ENCODE measurements around the gene LINC01488.
A peak's percentile ranks its signal among the peaks of the same experiment; 100 is the strongest.

Gene LINC01488

GRCh38 chr11:69463995-69464960, 17.2 kb upstream of the LINC01488 start:
- no peak for DNase-seq (ENCODE audit: low read depth in 2 of 2)

- DNase-seq (ENCODE audit: low read depth in 2 of 2), result no peak
These were observed 16.0 kb upstream of the LINC01488 start for GRCh38 chr11:69465236-69466000.

- no peak for DNase-seq (ENCODE audit: low read depth in 2 of 2)
These were observed 15.4 kb upstream of the LINC01488 start for GRCh38 chr11:69466039-69466438.

DNA sequence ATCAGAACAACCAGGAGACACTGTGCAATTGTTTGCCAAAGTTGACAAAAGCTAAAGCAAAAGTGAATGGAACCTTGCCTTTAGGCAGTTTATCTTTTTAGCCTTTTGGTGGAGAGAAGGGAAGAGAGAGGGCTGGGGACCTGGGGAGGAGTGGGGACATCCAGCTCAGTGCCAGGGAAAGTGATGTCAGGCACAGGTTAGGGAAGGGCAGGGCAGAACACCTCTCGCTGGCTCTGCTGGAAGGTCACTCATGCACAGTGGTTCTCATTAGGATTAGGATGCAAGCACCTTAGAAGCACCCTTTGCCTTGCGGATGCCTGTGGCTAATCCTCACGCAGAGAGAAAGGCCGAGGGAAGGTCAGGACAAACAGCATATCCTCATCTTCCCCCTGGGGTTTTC, 14.3 kb upstream of the LINC01488 start:
- DNase-seq (ENCODE audit: low read depth in 2 of 2), result no peak

DNA sequence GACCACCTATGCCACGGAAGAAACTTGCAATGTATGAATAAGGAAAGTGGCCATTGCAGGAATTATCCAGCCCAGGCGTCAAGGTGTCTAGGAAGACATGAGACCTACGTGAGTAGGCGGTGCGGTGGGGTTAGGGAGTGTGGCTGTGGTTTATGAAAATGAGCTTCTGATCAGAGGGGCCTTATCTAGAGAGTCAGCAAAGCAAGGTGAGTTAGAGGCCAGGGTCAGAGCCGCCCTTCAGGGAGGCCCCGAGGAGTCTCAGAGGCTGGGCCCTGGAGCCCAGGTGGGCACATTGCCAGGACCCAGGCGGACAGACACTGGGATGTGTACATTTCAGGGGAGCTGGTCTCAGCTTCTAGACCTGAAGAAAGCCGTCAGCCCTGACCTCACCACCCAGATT, 13.8 kb upstream of the LINC01488 start:
- no peak for DNase-seq (ENCODE audit: low read depth in 2 of 2)

DNA sequence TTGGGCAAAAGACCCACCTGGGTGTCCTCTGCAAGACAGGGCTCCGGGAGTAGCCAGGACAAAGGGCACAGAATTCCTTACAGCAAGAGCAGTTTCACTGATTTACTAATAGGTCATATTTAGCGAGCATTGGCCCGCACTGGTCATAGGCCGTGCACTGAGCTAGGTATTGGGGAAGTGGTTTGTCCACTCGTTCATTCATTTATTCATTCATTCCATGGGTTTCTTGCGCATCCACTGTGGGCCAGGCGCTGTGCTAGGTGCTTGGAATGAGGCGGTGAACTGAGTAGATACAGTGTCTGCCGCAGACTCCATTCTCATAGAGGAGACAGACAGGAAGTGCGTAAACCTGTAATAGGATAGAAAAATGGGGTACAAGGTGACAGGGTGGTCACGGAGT, 13.2 kb upstream of the LINC01488 start:
- DNase-seq (ENCODE audit: low read depth in 2 of 2), result no peak

DNA sequence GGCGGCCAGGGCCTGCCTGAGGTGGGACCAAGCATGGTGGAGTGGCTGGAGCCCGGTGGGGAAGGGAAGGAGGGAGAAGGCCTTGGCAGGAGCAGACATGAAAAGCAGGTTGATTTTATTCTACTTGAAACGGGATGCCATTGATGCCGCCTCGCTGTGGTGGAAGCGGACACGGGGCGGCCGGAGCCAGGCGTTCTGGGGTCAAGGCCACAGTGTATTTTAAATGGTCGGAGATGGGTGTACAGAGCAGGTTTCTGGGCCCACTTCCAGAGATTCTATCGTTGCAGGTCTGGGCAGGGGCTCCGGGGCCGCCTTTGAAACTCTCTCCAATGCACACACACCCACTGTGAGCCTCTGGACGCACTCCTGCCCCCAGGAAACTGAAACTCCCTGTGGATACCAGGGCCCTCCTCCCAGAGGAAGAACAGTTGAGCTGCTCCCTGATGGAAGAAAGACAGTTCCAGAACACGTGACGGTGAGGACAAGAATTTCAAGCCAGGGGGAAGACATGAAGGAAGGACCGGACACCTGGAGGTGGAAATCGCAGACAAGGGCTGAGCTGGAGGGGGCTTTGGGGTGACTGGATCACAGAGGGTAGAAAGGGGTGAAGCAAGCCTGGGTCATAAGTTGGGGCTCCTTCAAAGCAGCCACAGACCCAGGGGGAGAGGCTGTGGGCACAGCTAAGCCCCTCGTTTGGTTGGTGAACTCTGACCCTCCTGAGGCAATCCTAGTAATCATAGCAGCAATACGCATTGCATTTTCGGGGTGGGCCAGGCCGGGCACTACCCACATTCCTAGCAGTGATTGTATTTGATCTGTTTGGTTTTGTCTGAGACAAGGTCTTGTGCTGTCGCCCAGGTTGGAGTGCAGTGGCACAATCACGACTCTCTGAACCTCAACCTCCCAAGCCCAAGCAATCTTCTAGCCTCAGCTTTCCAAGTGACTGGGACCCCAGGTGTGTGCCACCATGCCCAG, 12.3 kb upstream of the LINC01488 start:
- DNase-seq (ENCODE audit: low read depth in 2 of 2), result no peak

GRCh38 chr11:69470301-69470700, 11.2 kb upstream of the LINC01488 start:
- no peak for DNase-seq (ENCODE audit: low read depth in 2 of 2)

DNA sequence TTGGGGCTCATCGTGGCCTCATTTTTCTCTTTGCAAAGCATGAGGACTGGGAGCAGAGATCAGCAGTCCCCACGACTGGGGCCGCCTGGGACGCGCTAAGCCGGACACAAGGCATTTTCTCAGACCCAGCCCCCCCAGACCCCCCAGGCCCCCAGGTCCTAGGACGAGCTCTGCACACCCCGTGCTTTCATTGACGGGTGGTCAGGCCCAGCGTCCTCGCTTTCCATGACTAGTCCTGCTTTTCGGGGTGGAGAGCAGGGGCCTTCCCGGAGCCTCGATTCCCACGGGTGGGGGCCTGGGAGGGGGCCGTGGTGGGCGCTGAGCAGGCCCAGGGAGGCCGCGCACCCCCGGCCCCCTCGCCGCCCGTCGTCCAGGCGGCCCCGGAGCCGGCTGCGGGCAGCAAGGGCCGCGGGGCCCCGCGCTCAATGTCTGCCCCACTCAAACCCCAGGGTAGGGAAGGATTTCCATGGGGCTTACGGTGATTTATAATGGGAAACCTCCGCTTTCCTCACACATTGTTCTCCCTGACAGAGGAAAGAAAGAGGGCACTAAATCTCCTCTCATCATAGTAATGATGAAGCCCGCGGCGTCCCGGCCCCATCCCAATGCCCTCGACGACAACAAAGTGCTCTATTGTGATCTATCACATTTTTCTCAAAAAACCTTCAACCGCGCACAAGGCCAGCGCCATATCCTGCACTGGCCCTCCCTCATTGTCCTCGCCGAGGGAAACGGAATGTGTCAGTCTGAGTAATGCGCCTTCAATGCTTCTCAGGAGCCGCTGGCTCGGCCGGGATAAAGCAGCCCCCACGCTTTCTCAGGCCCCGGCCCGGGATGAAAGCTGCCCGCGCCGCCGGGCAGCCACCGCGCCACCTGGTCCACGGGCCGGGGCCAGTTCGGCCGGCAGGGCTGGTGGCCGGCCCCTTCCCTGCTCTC, 10.4 kb upstream of the LINC01488 start:
- DNase-seq (ENCODE audit: low read depth in 2 of 2), result peak; percentile 24 to 33

DNA sequence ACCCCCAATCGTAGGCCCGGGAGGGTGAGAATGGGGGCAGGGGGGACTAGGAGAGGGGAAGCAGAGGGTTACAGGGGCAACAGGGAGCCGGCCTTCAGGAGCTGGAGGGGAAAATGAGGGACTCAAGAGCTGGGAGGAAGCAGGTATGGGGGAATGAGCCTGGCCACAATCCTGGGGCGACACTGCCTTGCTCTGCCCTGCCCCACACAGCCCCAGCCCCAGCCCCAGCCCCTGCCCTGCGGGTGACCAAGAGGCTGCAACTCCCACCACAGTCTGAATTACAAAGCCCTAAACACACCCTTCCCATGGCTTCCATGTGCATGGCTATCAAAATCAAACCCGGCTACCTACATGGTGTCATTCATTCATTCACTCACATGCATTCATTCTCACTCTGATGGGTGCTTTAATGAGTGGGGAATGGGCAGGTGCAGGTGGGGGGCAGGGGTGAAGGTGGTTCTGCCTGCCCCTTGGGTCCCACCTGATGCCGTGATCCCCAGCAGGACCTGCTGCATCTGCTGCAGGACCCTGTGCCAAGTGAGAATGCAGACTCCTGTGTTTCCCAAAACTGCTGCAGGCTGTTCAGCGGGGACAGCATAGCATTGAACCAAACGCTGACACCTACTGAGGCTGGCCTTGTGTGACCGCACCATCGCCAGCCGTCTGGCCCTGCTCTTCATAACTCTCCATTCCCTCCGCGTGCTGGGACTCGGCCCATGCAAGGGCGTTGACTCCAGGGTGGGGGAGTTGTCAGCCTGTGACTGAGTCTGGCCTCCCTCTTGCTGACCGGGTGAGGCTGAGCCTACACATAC, 9.5 kb upstream of the LINC01488 start:
- DNase-seq (ENCODE audit: low read depth in 2 of 2), result no peak

DNA sequence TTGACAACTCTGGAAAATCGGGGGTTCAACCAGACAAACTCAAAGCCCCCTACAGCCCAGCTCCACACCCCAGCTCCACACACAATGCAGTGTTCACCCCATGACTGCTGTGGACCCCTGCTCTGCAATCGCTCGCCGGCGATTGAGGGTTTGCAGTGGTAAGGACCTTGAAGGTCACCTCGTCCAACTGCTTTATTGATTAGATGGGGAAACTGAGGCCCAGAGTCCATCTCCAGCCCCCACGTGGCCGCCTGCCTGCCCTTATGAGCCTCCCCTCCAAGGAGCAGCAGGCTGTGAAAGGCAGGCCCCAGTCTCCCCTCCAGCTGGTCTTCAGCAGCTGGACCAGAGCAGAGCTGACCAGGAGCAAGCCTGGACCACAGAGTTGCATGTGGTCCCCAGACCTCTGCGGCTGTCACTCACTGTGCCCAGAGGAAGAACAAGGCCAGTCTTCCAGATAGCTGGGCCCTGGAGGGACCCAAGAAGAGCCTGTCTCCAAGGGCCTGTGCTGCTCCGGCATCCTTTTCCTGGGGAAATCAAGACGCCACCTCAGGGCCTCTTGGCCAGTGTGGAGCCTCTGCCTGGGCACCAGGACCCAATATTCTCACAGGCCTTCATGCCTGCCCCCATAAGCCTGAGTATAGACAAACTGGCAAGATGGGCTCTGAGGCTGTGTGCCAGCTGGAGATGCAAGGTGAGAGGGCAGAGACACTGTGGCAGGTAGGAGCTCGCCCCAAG, 8.8 kb upstream of the LINC01488 start:
- no peak for DNase-seq (ENCODE audit: low read depth in 2 of 2)

DNA sequence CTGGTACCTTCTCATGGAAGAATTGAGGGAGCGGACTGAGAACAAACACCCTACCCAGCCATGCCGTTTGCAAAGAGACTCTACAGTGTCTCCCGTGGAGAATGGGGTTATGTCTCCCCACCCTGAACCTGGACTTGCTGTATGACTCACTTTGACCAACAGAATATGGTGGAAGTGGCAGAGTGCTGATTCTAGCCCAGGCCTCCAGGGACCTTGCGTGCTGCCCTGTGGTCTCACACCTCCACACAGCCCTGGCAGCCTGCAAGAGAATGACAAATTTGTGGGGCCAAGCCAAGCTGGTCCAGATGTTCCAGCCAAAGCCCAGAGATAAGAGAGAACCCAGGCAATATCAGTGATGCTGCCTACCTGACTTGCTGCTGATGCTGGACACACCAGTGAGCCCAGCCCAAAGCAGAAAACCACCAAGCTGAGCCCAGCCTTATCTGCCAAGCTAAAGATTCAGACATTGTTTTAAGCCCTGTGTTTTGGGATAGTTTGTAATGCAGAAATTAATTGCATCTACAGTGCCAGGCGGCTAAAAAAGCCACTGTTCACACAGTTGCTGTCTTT, 8.1 kb upstream of the LINC01488 start:
- DNase-seq (ENCODE audit: low read depth in 2 of 2), result no peak

DNA sequence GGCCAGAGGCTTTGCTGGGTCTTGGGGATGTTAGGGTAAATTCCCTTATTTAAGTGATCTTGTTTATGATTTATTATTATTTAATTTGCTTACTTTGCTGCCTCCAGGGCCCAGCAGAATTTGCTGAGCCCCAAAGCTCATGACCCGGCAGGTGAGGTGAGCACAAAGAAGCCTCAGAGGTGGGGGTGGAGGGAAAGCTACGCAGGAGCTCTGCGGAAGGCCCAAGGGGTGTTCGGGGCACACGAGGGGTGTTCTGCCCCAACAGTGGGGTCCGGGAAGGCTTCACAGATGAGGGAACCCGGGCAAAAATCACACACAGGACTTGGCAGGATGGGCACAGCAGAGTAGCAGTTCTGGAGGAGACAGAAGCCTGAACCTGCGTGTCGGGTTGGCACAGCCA, 6.7 kb upstream of the LINC01488 start:
- no peak for DNase-seq (ENCODE audit: low read depth in 2 of 2)

DNA sequence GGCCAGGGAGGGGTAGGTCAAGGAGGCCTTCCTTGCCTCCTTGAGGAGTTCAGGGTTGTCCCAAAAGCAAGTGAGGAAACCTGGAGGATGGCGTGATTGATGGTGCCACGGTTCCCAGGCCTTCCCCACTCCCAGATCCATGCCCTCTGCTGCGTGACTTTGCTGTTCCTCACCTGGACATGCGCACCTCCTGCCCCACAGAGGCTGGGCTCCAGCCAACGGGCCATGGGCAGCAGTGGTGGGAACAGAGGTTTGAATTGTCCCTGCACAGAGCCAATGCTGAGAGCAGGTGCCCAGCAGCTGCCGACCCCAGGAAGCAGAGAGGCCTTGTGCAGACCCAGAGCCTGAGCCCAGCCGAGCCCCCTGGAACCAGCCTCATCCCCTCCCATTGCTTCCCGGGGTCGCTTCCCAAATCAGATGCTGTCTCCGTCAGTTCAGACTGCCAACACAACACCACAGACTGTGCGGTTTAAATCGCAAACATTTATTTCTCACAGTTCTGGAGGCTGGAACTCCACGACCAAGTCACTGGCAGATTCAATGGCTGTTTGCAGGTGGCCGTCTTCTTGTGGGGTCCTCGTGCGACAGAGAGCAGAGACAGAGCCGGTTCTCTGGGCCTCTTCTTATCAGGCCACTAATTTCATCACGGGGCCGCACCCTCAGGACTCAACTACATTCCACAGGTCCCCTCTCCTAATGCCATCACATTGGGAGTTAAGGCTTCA, 6.2 kb upstream of the LINC01488 start:
- DNase-seq (ENCODE audit: low read depth in 2 of 2), result no peak

DNA sequence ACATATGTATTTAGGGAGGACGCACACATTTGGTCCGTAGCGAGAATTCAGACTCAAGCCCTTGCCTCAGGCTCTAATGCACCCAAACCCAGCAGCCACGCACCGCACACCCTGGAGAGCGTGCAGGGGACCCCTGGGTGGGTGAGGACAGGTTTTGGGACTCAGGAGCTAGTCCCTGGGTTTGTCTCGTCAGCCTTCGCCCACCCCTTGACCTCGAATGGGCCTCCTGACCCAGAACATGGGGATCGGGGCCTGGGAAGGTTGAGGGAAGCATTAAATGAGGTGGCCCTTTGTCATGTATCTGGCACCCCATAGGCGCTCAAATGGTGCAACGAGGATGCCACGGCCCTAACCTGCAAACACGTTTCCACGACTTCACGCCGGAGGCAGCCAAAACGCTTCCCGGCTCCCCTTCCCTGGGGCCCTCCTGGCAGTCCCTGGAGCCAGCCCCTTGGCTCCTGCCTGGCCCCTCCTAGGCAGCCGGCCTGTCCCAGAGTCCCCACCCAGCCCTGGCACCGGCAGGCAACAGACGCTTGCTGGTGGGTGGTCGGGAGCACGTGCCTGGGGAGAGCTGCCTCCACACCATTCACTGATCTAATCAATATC, 5.5 kb upstream of the LINC01488 start:
- no peak for DNase-seq (ENCODE audit: low read depth in 2 of 2)

- no peak for DNase-seq (ENCODE audit: low read depth in 2 of 2)
These were observed 4.9 kb upstream of the LINC01488 start for GRCh38 chr11:69476509-69476961.

DNA sequence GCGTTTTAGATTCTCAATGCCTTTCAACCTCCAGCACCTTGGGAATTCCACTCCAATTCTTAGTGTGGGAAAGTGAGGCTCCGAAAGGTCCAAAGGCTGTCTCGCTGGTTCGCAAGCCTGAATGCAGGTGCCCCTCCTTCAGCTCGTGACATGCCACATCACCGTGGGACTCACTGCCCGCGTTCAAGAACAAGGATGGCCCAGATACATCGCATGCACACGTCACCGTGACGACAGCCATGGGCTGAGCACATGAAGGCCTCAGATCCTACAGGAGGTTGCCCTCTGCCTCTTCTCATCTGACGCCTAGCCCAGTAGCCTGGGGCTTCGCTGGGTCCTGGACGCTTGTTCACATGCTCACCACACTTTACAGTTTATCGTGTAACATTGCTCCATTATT, 4.4 kb upstream of the LINC01488 start:
- DNase-seq (ENCODE audit: low read depth in 2 of 2), result no peak
